HG03039 (cell line): Measurements from ENCODE around the gene KBTBD3.

Experiments used
- ATAC-seq: cut with Tn5 transposase; IDR thresholded peaks from one replicate; pipeline ENCODE4 v1.9.1; 2021; ENCODE audit warnings: mild to moderate bottlenecking, moderate library complexity; ENCODE audit not compliant: unreplicated experiment

The KBTBD3 gene

GRCh38 chr11:106076919-106077608 lies at the start of gene KBTBD3:
Gene KBTBD3 (minus strand): TSS chr11:106077347. CDS start chr11:106059097, 18,250 bp downstream.
- ATAC-seq, result peak; percentile 97

DNA sequence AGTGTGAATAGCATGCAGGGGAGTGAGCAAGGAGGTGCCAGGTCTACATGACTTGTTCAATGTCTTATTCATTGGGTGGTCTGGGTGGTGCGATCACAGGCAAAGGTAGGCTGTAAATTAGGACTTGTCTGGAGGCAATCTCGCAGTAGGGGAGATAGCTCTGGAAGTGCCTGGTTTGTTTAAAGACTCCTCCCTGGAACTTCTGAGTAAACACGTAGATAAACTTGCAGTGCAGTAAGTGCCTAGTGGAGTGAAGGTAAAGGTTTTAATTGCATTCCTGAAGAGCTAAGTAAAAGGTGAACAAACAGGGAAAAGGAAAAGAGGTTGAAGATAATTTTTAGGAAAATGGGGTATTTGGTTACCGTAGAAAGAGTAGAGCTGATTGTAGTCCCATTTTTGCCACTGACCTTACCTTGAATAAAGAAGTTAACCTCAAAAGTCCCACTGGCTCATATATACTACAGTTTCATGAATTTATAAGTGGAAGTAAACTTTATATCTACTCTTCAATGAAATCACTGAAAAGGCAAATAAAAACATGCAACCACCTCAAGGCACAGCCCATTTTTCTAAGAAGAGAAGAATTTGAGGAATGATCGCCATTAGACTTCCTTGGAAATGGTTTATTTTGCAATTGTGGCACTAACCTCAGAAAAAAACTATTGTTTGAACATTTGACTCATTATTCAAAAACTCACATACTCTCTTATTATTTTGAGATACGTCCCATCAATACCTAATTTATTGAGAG lies 44.6 kb upstream of the KBTBD3 start:
- ATAC-seq, result no peak

- ATAC-seq, result no peak
Observed at GRCh38 chr11:106105986-106106385, 28.8 kb upstream of the KBTBD3 start.

- ATAC-seq, result no peak
Observed at GRCh38 chr11:106101819-106102218, 24.7 kb upstream of the KBTBD3 start.

DNA sequence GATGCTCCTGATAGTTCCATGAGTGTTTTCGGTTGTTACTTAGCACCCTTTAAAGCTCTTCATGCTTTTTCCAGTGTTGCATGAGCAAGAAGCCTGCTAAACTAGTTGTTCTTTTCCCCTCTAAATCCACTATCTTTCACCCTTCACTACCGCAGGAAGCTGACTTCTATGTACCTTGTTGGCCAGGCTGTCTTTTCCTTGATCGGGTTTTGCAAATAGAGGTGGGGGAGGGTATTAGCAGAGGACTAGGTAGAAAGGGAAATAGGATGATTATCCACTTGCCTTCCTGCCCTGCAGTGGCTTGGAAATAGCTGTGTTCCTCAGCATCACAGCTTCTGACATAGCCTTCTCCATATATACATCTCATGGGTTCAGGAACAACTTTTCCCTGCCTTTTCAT lies 24.2 kb upstream of the KBTBD3 start:
- no peak for ATAC-seq

GRCh38 chr11:106098893-106099553 lies 21.9 kb upstream of the KBTBD3 start:
- no peak for ATAC-seq

DNA sequence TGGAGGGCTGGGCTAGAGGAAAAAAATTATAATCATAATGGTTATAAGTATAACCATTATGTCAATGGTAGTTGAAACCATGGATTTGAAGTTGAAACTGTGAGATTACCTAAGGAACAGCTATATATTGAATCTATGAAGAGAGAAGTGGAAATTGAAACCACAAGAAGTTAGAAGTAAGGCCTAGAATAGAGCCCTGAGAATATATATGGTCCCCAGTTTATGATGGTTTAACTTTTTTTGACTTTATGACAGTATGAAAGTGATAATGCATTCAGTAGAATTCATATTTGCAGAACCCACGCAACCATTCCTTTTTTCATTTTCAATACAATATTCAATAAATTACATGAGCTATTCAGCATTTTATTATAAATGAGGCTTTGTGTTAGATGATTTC lies 15.3 kb upstream of the KBTBD3 start:
- ATAC-seq, result no peak

DNA sequence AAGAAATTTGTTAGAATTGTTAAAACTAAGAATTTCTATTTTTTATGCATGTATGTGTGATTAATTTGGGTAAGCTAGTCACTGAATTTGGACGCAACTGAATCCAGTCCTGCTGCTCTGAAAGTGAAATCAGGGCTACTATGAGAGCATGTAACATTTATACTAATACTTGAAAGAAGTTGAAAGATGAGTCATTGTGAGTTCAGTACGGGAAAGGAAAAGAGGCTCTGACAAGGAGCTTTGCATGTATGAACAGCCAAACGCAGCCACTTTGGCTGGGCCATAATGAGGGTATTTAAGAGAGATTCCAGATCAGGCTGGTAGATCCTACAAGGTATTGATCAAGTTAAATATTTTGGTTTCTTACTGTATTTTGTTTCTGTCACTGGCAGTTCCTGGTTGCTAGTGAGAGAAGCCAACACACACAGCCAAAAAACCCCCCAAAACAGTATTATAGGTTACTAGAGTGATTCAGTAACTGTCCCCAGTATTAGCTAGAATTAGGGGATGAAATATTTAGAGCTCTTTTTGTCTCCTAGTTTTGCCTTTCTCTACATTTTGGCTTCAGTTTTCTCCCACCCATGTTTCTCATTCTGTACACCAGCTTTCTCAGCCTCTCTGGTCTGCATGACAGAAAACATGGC lies 14.5 kb upstream of the KBTBD3 start:
- peak; percentile 99 for ATAC-seq

GRCh38 chr11:106088896-106089295 lies 11.7 kb upstream of the KBTBD3 start:
- ATAC-seq, result no peak

DNA sequence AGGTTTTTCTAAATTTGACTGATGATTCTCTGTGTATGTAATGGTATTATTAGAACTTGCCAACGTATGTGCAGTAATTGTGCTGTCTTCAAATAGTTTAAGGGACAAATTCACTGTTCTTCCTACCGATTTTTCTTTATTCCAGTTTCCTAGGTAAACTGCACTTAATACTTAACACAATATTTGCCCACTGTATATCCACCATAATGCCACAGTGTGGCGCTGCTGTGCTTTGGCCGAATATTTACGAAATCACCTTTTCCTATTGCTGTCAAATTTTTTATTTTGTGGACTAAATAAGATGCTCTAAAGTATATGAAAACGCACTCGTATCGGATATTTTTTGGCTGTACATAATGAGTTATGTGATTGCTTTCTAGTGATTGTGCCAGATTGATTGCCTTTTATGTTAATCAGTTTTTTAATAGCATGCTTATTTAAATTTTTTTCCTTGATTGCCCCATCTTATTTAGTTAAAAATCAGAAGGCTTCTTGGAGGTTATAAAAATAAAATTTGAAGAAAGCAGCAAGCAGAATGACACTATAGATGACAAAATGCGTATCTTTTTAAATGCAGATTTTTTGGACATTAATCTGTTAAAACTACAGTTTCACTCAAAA lies 10.8 kb upstream of the KBTBD3 start:
- ATAC-seq, result no peak

DNA sequence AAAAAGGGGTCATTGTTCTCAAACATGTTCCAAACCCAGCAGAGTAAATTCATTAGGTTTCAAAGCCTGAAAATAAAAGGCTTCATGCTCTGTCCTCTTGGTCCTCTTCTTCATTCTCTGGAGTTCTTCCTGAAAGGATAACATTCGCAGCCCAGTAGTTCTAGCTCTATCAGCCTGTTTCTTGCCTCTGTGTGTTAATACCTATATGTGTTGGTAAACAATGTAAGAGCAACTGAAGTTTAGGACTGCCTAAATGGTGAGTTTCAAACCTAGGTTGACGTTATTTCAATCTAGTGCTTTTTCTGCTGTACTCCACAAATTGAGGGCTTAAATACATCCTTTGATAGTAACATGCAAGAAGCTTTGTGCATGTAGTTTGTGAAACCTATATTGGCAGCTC lies 9.7 kb upstream of the KBTBD3 start:
- no peak for ATAC-seq

GRCh38 chr11:106086135-106086534 lies 9.0 kb upstream of the KBTBD3 start:
- ATAC-seq, result no peak

- no peak for ATAC-seq
Observed at GRCh38 chr11:106082096-106082495, 4.9 kb upstream of the KBTBD3 start.

DNA sequence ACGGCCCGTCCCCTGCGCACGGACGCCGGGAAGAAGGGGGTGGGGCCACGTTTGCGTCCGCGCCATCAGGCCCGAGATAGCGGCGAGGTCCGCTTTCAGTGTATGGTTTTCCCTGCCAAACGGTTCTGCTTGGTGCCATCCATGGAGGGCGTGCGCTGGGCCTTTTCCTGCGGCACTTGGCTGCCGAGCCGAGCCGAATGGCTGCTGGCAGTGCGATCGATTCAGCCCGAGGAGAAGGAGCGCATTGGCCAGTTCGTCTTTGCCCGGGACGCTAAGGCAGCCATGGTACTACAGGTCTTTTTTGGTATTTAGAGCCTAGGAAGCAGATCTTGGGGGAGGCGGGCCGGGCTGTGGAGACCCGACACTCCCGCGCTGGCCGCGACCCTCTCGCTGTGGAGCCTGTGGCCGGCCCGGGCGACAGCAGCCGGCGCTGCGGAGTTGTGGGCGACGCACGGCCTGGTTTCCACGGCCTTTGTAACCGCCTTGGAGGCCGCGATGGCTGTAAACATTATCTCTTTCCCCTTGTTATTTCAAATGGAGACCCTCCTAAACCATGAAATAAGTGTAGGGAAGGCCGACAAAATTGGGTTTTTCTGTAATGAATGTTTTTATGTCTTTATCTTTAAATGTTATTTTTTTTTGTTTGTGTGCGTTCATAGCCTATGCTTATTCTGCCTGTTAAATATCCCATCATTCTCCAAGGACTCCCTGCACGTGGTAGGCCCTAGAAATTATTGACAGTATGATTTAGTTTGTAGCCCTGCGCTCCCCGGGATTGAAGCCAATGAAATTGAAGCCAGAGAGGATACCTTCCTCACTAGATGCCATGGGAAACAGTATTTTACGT lies 685 bp upstream of the KBTBD3 start, which contains the start of gene AASDHPPT:
AASDHPPT (plus strand) TSS at position 54 of the 847 bp plus-strand sequence; CDS start at position 103, 49 bp downstream.
- ATAC-seq, result peak; percentile 11

DNA sequence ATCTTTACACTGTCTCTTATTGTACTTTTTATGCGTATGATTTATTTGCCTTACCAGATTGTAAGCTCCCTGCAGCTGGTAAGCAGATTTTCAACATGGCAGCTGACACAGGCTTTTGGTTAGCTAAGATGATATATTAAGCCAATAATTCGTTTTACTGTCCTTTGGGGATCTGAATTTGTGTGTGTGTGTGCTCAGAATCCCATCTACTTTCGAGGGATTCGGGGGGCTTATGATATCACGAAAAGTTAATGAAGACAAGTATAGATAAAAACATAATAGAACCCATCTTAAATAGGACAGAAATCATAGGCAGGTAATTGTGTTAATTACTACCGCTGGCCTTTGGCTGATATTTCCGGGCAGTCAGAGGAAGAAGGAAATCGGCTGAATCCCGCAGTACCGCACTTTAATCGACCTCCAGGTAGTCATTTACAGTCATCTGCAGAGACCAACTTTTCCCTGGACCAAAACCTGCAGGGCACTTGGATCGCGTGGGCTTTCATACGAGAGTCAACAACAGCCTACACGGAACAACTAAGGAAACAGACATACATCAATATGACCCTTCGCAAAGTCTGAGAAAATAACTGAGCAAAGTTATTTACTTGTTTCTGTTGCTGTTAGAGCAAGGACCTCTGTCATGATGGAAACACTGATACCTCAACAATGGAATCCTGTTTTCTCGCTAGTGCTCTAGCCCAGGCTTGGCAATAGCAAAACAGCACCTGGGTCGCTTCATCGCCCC lies 802 bp downstream of the KBTBD3 start:
- ATAC-seq, result no peak

- ATAC-seq, result no peak
Observed at GRCh38 chr11:106072804-106073203, 4.3 kb downstream of the KBTBD3 start.

- ATAC-seq, result no peak
Observed at GRCh38 chr11:106070606-106071005, 6.5 kb downstream of the KBTBD3 start.

DNA sequence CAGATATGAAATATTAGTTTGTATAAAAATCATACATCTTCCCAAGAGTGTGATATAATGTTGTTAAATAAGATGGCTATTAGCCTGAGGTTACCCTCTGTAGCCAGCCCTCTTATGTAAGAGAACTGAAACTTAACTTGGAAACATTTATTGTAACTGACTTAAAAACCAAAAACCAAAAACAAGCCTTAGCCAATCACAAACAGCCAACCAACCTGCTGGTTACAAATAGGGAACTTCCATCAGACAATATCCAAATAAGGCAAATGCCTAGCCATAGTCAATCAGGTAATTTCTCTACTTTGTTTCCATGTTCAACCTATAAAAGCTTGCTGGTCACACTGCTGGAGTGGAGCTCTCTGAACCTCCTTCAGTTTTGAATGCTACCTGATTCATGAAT lies 14.1 kb downstream of the KBTBD3 start:
- peak; percentile 40 for ATAC-seq
